K562 (cell line): ENCODE data around the gene HOXA11. TPM values are rescaled to one million over a fixed set of nuclear protein-coding genes. Genes with fewer than 3 reads are reported as not detected.

Source experiments
- ATAC-seq: fragments of 200-7000 bp; cut with Tn5 transposase; 3 replicates; pipeline ENCODE4 v1.9.1; 2020; ENCODE audit warnings: moderate library complexity
- BruUV-seq: library from RNA; stranded (reverse); fragments of 400-500 nt; replicated peaks from 2 replicates; lab custom pipeline; 2021; lab: Mats Ljungman, UMichigan
- CTCF ChIA-PET: fragments of 300-600 bp; formaldehyde crosslinking; extraction: SDS; loops from one replicate; lab custom pipeline; 2021; ENCODE audit warnings: low intra/inter-chr PET ratio; lab: Yijun Ruan, JAX
- POLR2A ChIA-PET: fragments of 300-600, 350-650 bp; sonication (Branson Sonifier 250); formaldehyde crosslinking; extraction: SDS; loops from one replicate; lab custom pipeline; 2021; ENCODE audit warnings: antibody characterized with exemption, inconsistent platforms; lab: Yijun Ruan, JAX
- DNase-seq, 4 experiments: peaks; one replicate each; pipeline versions ENCODE4 v3.0.0 to v3.0.0-alpha.2; 2011 to 2018; ENCODE audit warnings: low spot score in 3 of 4, mixed read lengths in 3 of 4; ENCODE audit errors: extremely low read depth in 1 of 4
- FAIRE-seq: peaks from 2 replicates; lab custom pipeline; 2011; peaks lifted over from hg19 to GRCh38; lab: Jason Lieb, UNC
- H2AFZ ChIP-seq: 2 replicates; pipeline ENCODE4 v1.6.0; 2011; ENCODE audit warnings: low read depth, low read length, control low read depth, inconsistent platforms
- H3K27ac ChIP-seq: fragments of 200-600 bp; 3 replicates; pipeline ENCODE4 v1.8.0; 2011; ENCODE audit warnings: low read depth, mild to moderate bottlenecking, control low read depth, inconsistent platforms, low read length, moderate library complexity, mixed read lengths; ENCODE audit errors: extremely low read depth
- H3K27me3 ChIP-seq, 2 experiments: fragments of 300-600 bp in 1 of 2; 2 replicates in 1 of 2; 3 replicates in 1 of 2; pipeline versions ENCODE4 v1.6.0 to v1.8.0; 2011; ENCODE audit warnings: inconsistent platforms in 2 of 2, low read length in 2 of 2, mild to moderate bottlenecking in 1 of 2, mixed read lengths in 1 of 2, moderate library complexity in 1 of 2; ENCODE audit not compliant: control insufficient read depth in 2 of 2, insufficient read depth in 2 of 2
- H3K36me3 ChIP-seq: fragments of 300-600 bp; 3 replicates; pipeline ENCODE4 v1.8.0; 2011; ENCODE audit warnings: mild to moderate bottlenecking, low read length, inconsistent platforms; ENCODE audit not compliant: control insufficient read depth, insufficient read depth
- H3K4me1 ChIP-seq, 2 experiments: fragments of 200-600 bp in 1 of 2; replicated peaks in 1 of 2; 2 replicates in 1 of 2; 3 replicates in 1 of 2; pipeline versions ENCODE4 v1.5.1 to v1.8.0; 2011; ENCODE audit warnings: inconsistent platforms in 2 of 2, low read length in 2 of 2, mild to moderate bottlenecking in 1 of 2, mixed read lengths in 1 of 2, moderate library complexity in 1 of 2; ENCODE audit not compliant: control insufficient read depth in 2 of 2, insufficient read depth in 2 of 2
- H3K4me2 ChIP-seq: 2 replicates; pipeline ENCODE4 v1.6.1; 2011; ENCODE audit warnings: low read length, control low read depth, inconsistent platforms, mixed read lengths; ENCODE audit not compliant: insufficient read depth
- H3K4me3 ChIP-seq: fragments of 200-600 bp; sonication (generic), shearing (Covaris generic); 2 replicates; pipeline ENCODE4 v1.5.1; 2016; ENCODE audit warnings: control low read depth, inconsistent platforms
- H3K79me2 ChIP-seq: fragments of 200-600 bp; 3 replicates; pipeline ENCODE4 v1.8.0; 2011; ENCODE audit warnings: low read length, inconsistent platforms; ENCODE audit not compliant: control insufficient read depth, insufficient read depth
- H3K9ac ChIP-seq, 2 experiments: 2 replicates each; pipeline versions ENCODE4 v1.6.0 to v1.6.1; 2011; ENCODE audit warnings: low read depth in 2 of 2, low read length in 2 of 2, control low read depth in 1 of 2, inconsistent platforms in 1 of 2, mild to moderate bottlenecking in 1 of 2, mixed read lengths in 1 of 2; ENCODE audit not compliant: insufficient read depth in 1 of 2
- H3K9me1 ChIP-seq: one replicate; pipeline ENCODE4 v1.6.0; 2011; ENCODE audit warnings: inconsistent platforms, mild to moderate bottlenecking, low read length, moderate library complexity; ENCODE audit not compliant: control insufficient read depth, insufficient read depth
- H3K9me3 ChIP-seq: replicated peaks from 2 replicates; pipeline ENCODE4 v1.5.1; 2011; ENCODE audit warnings: low read depth, low read length, inconsistent platforms; ENCODE audit not compliant: control insufficient read depth, insufficient read depth
- H4K20me1 ChIP-seq: replicated peaks from 2 replicates; pipeline ENCODE4 v1.6.1; 2011; ENCODE audit warnings: low read length, inconsistent platforms, mixed read lengths; ENCODE audit not compliant: control insufficient read depth, insufficient read depth
- EP400 ChIP-seq: fragments of 450-650 bp; IDR thresholded peaks from 2 replicates; pipeline ENCODE4 v1.6.1; 2017; ENCODE audit warnings: antibody characterized with exemption, mild to moderate bottlenecking, moderate library complexity
- FIP1L1 ChIP-seq: fragments of 200-400 bp; formaldehyde crosslinking; IDR thresholded peaks from 2 replicates; pipeline ENCODE4 v1.6.1; 2018; ENCODE audit warnings: mild to moderate bottlenecking, low read depth, low read length; ENCODE audit not compliant: poor library complexity, severe bottlenecking
- MCM3 ChIP-seq: fragments of 450-650 bp; IDR thresholded peaks from 2 replicates; pipeline ENCODE4 v1.6.1; 2016
- RFX7 ChIP-seq: fragments of 250-450 bp; sonication (Bioruptor Pico); IDR thresholded peaks from 2 replicates; pipeline ENCODE4 v1.5.1; 2021; ENCODE audit warnings: mild to moderate bottlenecking
- SMARCA4 ChIP-seq: fragments of 450-650 bp; IDR thresholded peaks from 2 replicates; pipeline ENCODE4 v1.6.1; 2016
- ZBTB40 ChIP-seq, 2 experiments: fragments of 450-650 bp in 1 of 2; sonication (generic) in 1 of 2; formaldehyde crosslinking in 1 of 2; IDR thresholded peaks; 2 replicates each; pipeline versions ENCODE4 v1.7.1 to v1.9.0; 2016 to 2022; ENCODE audit warnings: inconsistent platforms in 1 of 2, mild to moderate bottlenecking in 1 of 2, missing genetic modification reagents in 1 of 2
- ZFPM2 ChIP-seq: fragments of 250-450 bp; sonication (Bioruptor Pico); IDR thresholded peaks from 2 replicates; pipeline ENCODE4 v1.5.1; 2022; ENCODE audit warnings: mild to moderate bottlenecking
- ZNF551 ChIP-seq: fragments of 250-450 bp; sonication (Bioruptor Pico); IDR thresholded peaks from 2 replicates; pipeline ENCODE4 v1.5.0; 2021; ENCODE audit warnings: mild to moderate bottlenecking, moderate library complexity
- ZNF655 ChIP-seq: fragments of 250-450 bp; sonication (Bioruptor Pico); IDR thresholded peaks from 2 replicates; pipeline ENCODE4 v1.5.0; 2021
- ZNF785 ChIP-seq: fragments of 250-450 bp; sonication (Bioruptor Pico); IDR thresholded peaks from 2 replicates; pipeline ENCODE4 v1.4.0; 2020; ENCODE audit warnings: mild to moderate bottlenecking
- WGBS: fragments of 100-300 bp; shearing (Covaris generic); methylation state at CpG from one replicate; pipeline ENCODE4 v1.1.6; 2016; ENCODE audit warnings: low coverage, mixed read lengths; ENCODE audit not compliant: insufficient coverage; ENCODE audit errors: missing lambda C conversion rate; 5-methylcytosine and 5-hydroxymethylcytosine counted together
- in situ Hi-C: fragments of 300-500 bp; cut with MboI; formaldehyde crosslinking; loops from 4 replicates; pipeline ENCODE4 v1.15.0; 2018; ENCODE audit warnings: inconsistent platforms, mixed read lengths
- intact Hi-C: fragments of 100-400 bp; cut with micrococcal nuclease; formaldehyde crosslinking; loops from 2 replicates; pipeline ENCODE4 v1.14.2; 2022
- polyA plus RNA-seq, 8 experiments: library from polyadenylated mRNA; depleted of rRNA in 4 of 8; stranded (reverse) in 5 of 8; unstranded in 3 of 8; fragments of >200 nt; fragmentation: Nextera tagmentation in 2 of 8; fragmentation: Illumina TruSeq in 1 of 8; extraction: Ambion mirVana in 2 of 8; extraction: Trizol in 1 of 8; gene quantifications; 2 replicates each; pipeline versions ENCODE4 v1.2.1 to v1.2.3, GENCODE V29; 2011 to 2014; ENCODE audit warnings: inconsistent platforms in 1 of 8, missing spikeins in 1 of 8
- total RNA-seq, 7 experiments: library from RNA; depleted of rRNA in 6 of 7; stranded (reverse); fragments of >200 nt in 6 of 7; fragmentation: Illumina TruSeq in 2 of 7; extraction: Trizol in 2 of 7; gene quantifications; 2 replicates each; pipeline versions ENCODE4 v1.2.1 to v1.2.3, GENCODE V29; 2011 to 2021; ENCODE audit warnings: low replicate concordance in 1 of 7
- TF ChIP-seq, protein P1 (sequence below): sonication (generic); formaldehyde crosslinking; IDR thresholded peaks from 2 replicates; pipeline ENCODE4 v1.4.0; 2020; ENCODE audit warnings: mild to moderate bottlenecking, missing genetic modification reagents

The HOXA11 gene
- total and polyA plus RNA-seq, 9 of the 15 experiments (the other 6 are each of a cell fraction or from before 2014, with no cell fraction given): not detected

- FAIRE-seq (no peak), DNase-seq (no peak), ATAC-seq (no peak)
- in situ Hi-C loops (loop anchor here (5.0 to 10.0 kb wide), 4 partner anchors 370 to 812 kb away; no protein-coding TSS in a partner anchor), intact Hi-C loops (no loop called here)
- Histone ChIP-seq H3K9me1 (no peaks in the 10 kb centered on the region), H2AFZ (no peak overlapping the region), H3K9me3 (no peaks in the 10 kb centered on the region), H3K4me3 (no peak overlapping the region), H3K27ac (no peak overlapping the region), H3K36me3 (no peaks in the 10 kb centered on the region), H3K9ac (no peak overlapping the region), H3K27me3 (peaks cover 45 to 77% of the 10 kb centered on the region in 2 experiments), H4K20me1 (peaks cover 9% of the 10 kb centered on the region; the same call in 1 of the 2 replicates), H3K79me2 (no peaks in the 10 kb centered on the region), H3K4me1 (peaks cover 0 to 15% of the 10 kb centered on the region in 2 experiments; a peak in 2 of 5 replicates), H3K4me2 (no peak overlapping the region)
- CTCF ChIA-PET: interaction anchor here (0.7 kb wide), 1 partner anchor 27 kb away, joined by 3 read pairs; no protein-coding TSS in a partner anchor
- POLR2A ChIA-PET: no interaction called here
- 12% methylated on average over 33 of the region's 41 CpGs for WGBS
- BruUV-seq: no TSS peak
- TF ChIP-seq ZFPM2 (CRISPR knock-in tag) (no peak), ZNF785 (no peak), ZNF551 (no peak), EP400 (no peak), ZNF655 (no peak), MCM3 (no peak), SMARCA4 (no peak), ZBTB40 (IDR thresholded peaks at IDR 0.05) (no peak), ZBTB40 (CRISPR knock-in tag; IDR thresholded peaks at IDR 0.05) (no peak), FIP1L1 (no peak), RFX7 (CRISPR knock-in tag) (no peak)
- TF ChIP-seq, protein P1, sequence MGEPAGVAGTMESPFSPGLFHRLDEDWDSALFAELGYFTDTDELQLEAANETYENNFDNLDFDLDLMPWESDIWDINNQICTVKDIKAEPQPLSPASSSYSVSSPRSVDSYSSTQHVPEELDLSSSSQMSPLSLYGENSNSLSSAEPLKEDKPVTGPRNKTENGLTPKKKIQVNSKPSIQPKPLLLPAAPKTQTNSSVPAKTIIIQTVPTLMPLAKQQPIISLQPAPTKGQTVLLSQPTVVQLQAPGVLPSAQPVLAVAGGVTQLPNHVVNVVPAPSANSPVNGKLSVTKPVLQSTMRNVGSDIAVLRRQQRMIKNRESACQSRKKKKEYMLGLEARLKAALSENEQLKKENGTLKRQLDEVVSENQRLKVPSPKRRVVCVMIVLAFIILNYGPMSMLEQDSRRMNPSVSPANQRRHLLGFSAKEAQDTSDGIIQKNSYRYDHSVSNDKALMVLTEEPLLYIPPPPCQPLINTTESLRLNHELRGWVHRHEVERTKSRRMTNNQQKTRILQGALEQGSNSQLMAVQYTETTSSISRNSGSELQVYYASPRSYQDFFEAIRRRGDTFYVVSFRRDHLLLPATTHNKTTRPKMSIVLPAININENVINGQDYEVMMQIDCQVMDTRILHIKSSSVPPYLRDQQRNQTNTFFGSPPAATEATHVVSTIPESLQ (CRISPR knock-in tag): no peak
Observed at GRCh38 chr7:27204851-27205322, 19.9 kb upstream of the HOXA11 start.
